Activated CD4-positive, CD25-positive, alpha-beta regulatory T cell treated with anti-CD3 and anti-CD28 coated beads, Interleukin-2, amount 50 U/mL, for 16 hours (primary cell): ENCODE measurements around the gene MYL5.
"Not testable (repeated sequence)": the region's sequence is repeated elsewhere in the genome, so short reads cannot be mapped to it uniquely, and the experiment has no call there.

Source experiments
- DNase-seq: peaks from one replicate; pipeline ENCODE4 v3.0.0-alpha.2; 2020; ENCODE audit warnings: low read depth, low spot score

MYL5 gene

GRCh38 chr4:635851-636627, 38.3 kb upstream of the MYL5 start:
- DNase-seq = no peak

- no peak for DNase-seq
Measured at GRCh38 chr4:636628-637159, 37.6 kb upstream of the MYL5 start.

DNA sequence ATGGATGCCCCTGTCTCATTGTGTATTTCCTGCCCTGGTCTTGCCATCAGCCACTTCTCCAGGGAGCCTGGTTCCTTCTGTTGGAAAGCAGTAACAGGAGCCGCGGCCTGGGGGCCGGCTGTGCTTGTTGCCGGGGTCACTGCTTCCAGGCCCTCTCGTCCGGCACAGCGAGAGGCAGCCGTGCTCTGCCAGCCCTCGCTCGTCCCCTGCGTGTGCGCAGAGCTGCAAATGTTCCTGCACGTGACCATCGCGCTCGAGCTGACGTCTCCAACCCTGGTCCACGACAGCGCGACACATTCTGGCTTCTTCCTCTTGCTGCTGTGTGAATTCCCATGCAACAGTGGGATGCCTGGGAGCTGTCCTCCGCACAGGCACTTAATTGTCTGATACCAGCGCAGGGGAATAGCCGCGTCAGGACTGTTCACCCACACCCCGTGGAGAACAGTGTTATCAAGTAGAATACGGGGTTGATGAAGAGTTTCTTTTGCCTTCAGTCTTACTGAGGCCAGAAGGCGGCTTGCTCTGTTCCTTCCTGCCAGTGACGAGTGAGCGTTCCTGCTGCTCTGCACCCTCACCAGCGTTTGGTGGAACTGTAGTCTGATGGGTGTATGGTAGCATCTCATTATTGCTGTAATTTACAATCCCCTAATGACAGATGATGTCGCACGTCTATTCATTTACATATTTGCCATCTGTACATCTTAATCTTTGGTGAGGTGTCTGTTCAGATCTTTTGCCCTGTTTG, 36.6 kb upstream of the MYL5 start:
- no peak for DNase-seq

DNA sequence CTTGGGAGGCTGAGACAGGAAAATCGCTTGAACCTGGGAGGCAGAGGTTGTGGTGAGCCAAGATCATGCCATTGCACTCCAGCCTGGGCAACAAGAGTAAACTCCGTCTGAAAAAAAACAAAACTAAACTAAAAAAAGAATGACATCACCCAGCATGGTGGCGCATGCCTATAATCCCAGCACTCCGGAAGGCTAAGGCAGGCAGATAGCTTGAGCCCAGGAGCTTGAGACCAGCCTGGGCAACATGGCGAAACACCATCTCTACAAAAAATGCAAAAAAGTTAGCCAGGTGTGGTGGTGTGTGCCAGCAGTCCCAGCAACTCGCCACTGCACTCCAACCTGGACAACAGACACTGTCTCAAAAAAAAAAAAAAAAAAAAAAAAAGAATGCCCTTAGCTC, 32.0 kb upstream of the MYL5 start:
- not testable (repeated sequence) for DNase-seq

DNA sequence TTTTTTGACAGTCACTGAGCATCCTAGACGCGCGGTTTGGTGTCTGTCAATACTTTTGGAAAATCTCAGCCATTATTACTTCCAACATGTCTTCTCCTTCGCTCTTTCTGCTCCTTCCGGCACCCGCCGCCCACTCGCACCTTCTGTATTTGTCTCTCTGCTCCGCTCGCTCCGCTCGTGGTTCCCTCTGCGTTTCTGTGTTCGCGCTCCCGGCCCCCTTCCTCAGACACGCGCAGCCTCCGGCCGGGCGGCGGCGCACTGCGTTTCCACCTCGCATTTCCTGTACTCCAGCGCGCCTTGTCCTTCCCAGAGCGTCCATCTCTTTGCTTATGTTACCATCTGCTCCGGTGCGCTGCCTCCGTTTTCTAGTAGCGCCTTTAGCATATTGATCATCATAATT, 27.9 kb upstream of the MYL5 start:
- no peak for DNase-seq

- no peak for DNase-seq
Measured at GRCh38 chr4:647481-647880, 26.9 kb upstream of the MYL5 start.

DNA sequence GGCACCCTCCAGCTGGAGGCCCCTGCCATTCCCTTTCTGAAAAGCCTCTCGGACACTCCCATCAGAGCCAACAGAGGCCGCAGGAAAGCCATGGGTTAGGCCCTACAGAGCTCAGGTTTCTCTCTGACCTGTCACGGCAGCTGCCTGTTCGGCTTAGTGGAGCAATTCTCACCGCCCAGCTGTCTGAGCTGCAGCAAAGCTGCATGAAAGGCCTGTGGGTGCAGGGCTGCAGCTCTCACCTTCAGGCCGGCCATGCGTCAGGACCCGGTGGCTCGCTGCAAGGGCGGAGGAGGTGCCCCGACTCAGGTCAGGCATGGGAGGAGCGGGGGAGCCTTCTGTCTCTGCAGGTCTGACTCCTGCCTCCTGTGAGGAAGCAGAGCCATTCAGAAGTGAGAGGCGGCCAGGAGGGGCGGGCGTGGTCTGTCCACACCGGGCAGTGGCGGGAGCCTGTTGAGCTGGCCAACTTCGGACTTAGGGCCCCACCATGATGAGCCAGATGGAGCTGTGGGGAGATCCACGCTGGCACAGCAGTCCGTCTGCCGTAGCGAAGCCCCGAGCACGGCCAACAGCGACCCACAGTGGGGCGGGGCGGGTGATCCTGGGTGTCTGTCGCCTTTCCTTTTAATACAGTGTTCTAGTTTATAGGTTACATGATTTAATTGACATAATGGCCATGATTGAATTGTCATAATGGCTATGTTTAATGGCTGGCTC, 25.6 kb upstream of the MYL5 start:
- no peak for DNase-seq

GRCh38 chr4:649293-649625, 25.1 kb upstream of the MYL5 start:
- no peak for DNase-seq

- DNase-seq = no peak
Measured at GRCh38 chr4:649751-650310, 24.5 kb upstream of the MYL5 start.

GRCh38 chr4:650461-650860, 23.9 kb upstream of the MYL5 start:
- DNase-seq = no peak

GRCh38 chr4:650951-651883, 23.1 kb upstream of the MYL5 start:
- DNase-seq = no peak

GRCh38 chr4:651884-652642, 22.3 kb upstream of the MYL5 start:
- DNase-seq = no peak

- DNase-seq = no peak
Measured at GRCh38 chr4:653080-653821, 21.1 kb upstream of the MYL5 start.

DNA sequence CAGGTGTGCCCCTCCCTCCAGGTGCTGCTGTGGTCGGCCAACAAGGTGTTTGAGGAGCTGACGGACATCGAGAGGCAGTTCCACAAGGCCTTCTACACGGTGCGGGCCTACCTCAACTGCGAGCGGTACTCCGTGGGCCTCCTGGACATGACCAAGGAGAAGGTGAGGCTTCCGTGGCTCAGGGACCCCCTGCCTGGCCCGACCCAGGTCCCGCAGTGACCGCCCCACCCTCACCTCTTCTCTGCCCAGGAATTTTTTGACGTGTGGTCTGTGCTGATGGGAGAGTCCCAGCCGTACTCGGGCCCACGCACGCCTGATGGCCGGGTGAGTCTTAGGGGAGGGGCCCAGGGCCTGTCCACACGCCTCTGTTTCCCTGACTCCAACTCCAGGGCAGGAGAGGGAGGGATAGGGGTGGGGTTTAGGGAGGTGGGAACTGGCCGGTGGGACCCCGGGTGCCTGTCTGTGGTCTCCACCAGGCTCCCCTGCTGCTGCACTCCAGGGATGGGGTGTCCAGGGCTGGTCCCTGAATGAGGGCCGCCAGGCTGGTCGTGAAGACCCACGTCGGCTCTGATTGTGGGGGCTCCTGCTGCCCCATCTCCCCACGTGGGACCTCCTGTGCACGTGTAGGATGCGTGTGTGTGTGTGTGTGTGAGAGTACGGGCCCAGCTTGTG, 20.4 kb upstream of the MYL5 start:
- DNase-seq = no peak

DNA sequence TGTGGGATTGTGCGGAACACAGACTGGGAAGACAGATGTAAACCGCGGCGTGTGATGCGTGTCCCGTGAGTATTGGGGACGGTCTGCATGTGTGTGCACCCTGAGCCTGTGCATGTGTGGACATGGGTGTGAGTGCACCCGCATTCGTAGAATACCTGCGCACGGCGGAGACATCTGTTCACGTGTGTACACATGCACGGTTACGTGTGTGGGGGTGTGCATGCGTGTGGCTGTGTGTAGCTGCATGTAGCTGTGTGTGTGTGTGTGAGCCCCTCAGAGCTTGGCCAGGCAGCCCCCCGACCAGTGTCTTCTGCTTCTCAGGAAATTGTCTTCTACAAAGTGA, 19.9 kb upstream of the MYL5 start:
- DNase-seq = no peak

- DNase-seq = no peak
Measured at GRCh38 chr4:654871-655463, 19.4 kb upstream of the MYL5 start.

GRCh38 chr4:655464-656151, 18.7 kb upstream of the MYL5 start:
- no peak for DNase-seq
